ENCODE data around the gene SCUBE2.

The SCUBE2 gene

DNA sequence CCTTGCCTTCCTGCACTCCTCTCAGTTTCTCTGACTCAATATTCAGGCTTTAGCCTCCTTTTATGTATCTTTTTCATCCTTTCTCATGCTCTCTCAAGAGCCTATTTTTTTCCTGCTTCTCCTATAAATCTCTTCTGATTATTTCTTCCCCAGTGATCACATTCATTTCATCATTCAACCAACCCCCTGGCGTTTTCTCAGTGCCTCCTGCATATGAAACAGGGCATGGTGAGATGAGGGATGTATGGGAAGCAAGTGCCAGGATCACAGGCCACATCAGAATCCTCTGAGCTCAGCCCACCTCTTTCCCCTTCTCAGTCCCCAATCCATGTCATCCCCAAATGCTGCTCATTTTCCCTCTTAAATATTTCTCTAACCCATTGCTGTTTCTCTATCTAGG is 48.9 kb downstream of the SCUBE2 start:
- POLR2A ChIA-PET, result no interaction called here
- Histone ChIP-seq H3K36me3 (ENCODE audit: control insufficient read depth in 2 of 2, insufficient read depth in 1 of 2, low read length in 2 of 2) (no peaks in the 10 kb centered on the region), H3K27ac (ENCODE audit: extremely low read depth, low read depth, low read length) (no peak overlapping the region), H3K4me1 (ENCODE audit: control insufficient read depth, insufficient read depth, low read length) (no peaks in the 10 kb centered on the region), H3K9me3 (ENCODE audit: control insufficient read depth, insufficient read depth, low read depth, low read length) (no peaks in the 10 kb centered on the region), H3K4me3 (ENCODE audit: low read depth, low read length) (no peak overlapping the region)
- CTCF ChIA-PET, result interaction anchor here (1.2 kb wide), 1 partner anchor 27 kb away, joined by 3 read pairs; no protein-coding TSS in a partner anchor
- TF ChIP-seq ZNF549 (tag by site-specific recombination; IDR thresholded peaks at IDR 0.05) (no peak), SP7 (tag by site-specific recombination; IDR thresholded peaks at IDR 0.05) (no peak), ZNF19 (tag by site-specific recombination; IDR thresholded peaks at IDR 0.05; ENCODE audit: low read depth) (no peak), ZNF677 (tag by site-specific recombination; IDR thresholded peaks at IDR 0.05) (no peak), ZNF223 (tag by site-specific recombination; IDR thresholded peaks at IDR 0.05) (no peak), ZNF76 (tag by site-specific recombination; IDR thresholded peaks at IDR 0.05; ENCODE audit: borderline replicate concordance, low read depth) (no peak)
- TF ChIP-seq, protein P1, sequence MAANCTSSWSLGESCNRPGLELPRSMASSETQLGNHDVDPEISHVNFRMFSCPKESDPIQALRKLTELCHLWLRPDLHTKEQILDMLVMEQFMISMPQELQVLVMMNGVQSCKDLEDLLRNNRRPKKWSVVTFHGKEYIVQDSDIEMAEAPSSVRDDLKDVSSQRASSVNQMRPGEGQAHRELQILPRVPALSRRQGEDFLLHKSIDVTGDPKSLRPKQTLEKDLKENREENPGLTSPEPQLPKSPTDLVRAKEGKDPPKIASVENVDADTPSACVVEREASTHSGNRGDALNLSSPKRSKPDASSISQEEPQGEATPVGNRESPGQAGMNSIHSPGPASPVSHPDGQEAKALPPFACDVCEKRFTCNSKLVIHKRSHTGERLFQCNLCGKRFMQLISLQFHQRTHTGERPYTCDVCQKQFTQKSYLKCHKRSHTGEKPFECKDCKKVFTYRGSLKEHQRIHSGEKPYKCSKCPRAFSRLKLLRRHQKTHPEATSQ (tag by site-specific recombination; IDR thresholded peaks at IDR 0.05), result no peak

GRCh38 chr11:9041747-9042146 is 49.7 kb downstream of the SCUBE2 start:
- Histone ChIP-seq H3K4me3 (ENCODE audit: low read depth, low read length) (no peak overlapping the region), H3K9me3 (ENCODE audit: control insufficient read depth, insufficient read depth, low read depth, low read length) (no peaks in the 10 kb centered on the region), H3K4me1 (ENCODE audit: control insufficient read depth, insufficient read depth, low read length) (no peaks in the 10 kb centered on the region), H3K27ac (ENCODE audit: extremely low read depth, low read depth, low read length) (no peak overlapping the region), H3K36me3 (ENCODE audit: control insufficient read depth in 2 of 2, insufficient read depth in 1 of 2, low read length in 2 of 2) (no peaks in the 10 kb centered on the region)
- POLR2A ChIA-PET, result no interaction called here
- TF ChIP-seq ZNF843 (tag by site-specific recombination; IDR thresholded peaks at IDR 0.05) (no peak), PRDM1 (tag by site-specific recombination; IDR thresholded peaks at IDR 0.05) (no peak), ZNF777 (tag by site-specific recombination; IDR thresholded peaks at IDR 0.05; ENCODE audit: borderline replicate concordance) (no peak), ZNF391 (tag by site-specific recombination; IDR thresholded peaks at IDR 0.05; ENCODE audit: borderline replicate concordance, low read depth) (no peak)
- TF ChIP-seq, protein P2, sequence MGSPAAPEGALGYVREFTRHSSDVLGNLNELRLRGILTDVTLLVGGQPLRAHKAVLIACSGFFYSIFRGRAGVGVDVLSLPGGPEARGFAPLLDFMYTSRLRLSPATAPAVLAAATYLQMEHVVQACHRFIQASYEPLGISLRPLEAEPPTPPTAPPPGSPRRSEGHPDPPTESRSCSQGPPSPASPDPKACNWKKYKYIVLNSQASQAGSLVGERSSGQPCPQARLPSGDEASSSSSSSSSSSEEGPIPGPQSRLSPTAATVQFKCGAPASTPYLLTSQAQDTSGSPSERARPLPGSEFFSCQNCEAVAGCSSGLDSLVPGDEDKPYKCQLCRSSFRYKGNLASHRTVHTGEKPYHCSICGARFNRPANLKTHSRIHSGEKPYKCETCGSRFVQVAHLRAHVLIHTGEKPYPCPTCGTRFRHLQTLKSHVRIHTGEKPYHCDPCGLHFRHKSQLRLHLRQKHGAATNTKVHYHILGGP (tag by site-specific recombination; IDR thresholded peaks at IDR 0.05), result no peak
- TF ChIP-seq, protein P3, sequence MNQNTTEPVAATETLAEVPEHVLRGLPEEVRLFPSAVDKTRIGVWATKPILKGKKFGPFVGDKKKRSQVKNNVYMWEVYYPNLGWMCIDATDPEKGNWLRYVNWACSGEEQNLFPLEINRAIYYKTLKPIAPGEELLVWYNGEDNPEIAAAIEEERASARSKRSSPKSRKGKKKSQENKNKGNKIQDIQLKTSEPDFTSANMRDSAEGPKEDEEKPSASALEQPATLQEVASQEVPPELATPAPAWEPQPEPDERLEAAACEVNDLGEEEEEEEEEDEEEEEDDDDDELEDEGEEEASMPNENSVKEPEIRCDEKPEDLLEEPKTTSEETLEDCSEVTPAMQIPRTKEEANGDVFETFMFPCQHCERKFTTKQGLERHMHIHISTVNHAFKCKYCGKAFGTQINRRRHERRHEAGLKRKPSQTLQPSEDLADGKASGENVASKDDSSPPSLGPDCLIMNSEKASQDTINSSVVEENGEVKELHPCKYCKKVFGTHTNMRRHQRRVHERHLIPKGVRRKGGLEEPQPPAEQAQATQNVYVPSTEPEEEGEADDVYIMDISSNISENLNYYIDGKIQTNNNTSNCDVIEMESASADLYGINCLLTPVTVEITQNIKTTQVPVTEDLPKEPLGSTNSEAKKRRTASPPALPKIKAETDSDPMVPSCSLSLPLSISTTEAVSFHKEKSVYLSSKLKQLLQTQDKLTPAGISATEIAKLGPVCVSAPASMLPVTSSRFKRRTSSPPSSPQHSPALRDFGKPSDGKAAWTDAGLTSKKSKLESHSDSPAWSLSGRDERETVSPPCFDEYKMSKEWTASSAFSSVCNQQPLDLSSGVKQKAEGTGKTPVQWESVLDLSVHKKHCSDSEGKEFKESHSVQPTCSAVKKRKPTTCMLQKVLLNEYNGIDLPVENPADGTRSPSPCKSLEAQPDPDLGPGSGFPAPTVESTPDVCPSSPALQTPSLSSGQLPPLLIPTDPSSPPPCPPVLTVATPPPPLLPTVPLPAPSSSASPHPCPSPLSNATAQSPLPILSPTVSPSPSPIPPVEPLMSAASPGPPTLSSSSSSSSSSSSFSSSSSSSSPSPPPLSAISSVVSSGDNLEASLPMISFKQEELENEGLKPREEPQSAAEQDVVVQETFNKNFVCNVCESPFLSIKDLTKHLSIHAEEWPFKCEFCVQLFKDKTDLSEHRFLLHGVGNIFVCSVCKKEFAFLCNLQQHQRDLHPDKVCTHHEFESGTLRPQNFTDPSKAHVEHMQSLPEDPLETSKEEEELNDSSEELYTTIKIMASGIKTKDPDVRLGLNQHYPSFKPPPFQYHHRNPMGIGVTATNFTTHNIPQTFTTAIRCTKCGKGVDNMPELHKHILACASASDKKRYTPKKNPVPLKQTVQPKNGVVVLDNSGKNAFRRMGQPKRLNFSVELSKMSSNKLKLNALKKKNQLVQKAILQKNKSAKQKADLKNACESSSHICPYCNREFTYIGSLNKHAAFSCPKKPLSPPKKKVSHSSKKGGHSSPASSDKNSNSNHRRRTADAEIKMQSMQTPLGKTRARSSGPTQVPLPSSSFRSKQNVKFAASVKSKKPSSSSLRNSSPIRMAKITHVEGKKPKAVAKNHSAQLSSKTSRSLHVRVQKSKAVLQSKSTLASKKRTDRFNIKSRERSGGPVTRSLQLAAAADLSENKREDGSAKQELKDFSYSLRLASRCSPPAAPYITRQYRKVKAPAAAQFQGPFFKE (tag by site-specific recombination; IDR thresholded peaks at IDR 0.05; ENCODE audit: borderline replicate concordance), result no peak
- CTCF ChIA-PET, result interaction anchor here (1.0 kb wide), 1 partner anchor 26 kb away, joined by 3 read pairs; no protein-coding TSS in a partner anchor

- Histone ChIP-seq H3K27ac (ENCODE audit: extremely low read depth, low read depth, low read length) (no peak overlapping the region), H3K4me3 (ENCODE audit: low read depth, low read length) (no peak overlapping the region), H3K9me3 (ENCODE audit: control insufficient read depth, insufficient read depth, low read depth, low read length) (no peaks in the 10 kb centered on the region), H3K36me3 (ENCODE audit: control insufficient read depth in 2 of 2, insufficient read depth in 1 of 2, low read length in 2 of 2) (no peaks in the 10 kb centered on the region), H3K4me1 (ENCODE audit: control insufficient read depth, insufficient read depth, low read length) (no peaks in the 10 kb centered on the region)
- POLR2A ChIA-PET, result no interaction called here
- CTCF ChIA-PET, result no interaction called here
- TF ChIP-seq TRIM28 (IDR thresholded peaks at IDR 0.05; ENCODE audit: borderline replicate concordance, low read length) (peak; percentile 57; the same call in 1 of the 2 replicates), ZNF274 (IDR thresholded peaks at IDR 0.05; ENCODE audit: low read length) (no peak), ZNF274 (tag by site-specific recombination; IDR thresholded peaks at IDR 0.05; ENCODE audit: borderline replicate concordance) (peak; percentile 64; the same call in 1 of the 2 replicates), WT1 (tag by site-specific recombination; IDR thresholded peaks at IDR 0.05) (peak; percentile 67), ZNF175 (tag by site-specific recombination; IDR thresholded peaks at IDR 0.05) (no peak), SETDB1 (IDR thresholded peaks at IDR 0.05; ENCODE audit: insufficient read length, low read length) (peak; percentile 56)
- TF ChIP-seq, protein P4, sequence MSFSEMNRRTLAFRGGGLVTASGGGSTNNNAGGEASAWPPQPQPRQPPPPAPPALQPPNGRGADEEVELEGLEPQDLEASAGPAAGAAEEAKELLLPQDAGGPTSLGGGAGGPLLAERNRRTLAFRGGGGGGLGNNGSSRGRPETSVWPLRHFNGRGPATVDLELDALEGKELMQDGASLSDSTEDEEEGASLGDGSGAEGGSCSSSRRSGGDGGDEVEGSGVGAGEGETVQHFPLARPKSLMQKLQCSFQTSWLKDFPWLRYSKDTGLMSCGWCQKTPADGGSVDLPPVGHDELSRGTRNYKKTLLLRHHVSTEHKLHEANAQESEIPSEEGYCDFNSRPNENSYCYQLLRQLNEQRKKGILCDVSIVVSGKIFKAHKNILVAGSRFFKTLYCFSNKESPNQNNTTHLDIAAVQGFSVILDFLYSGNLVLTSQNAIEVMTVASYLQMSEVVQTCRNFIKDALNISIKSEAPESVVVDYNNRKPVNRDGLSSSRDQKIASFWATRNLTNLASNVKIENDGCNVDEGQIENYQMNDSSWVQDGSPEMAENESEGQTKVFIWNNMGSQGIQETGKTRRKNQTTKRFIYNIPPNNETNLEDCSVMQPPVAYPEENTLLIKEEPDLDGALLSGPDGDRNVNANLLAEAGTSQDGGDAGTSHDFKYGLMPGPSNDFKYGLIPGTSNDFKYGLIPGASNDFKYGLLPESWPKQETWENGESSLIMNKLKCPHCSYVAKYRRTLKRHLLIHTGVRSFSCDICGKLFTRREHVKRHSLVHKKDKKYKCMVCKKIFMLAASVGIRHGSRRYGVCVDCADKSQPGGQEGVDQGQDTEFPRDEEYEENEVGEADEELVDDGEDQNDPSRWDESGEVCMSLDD (tag by site-specific recombination; IDR thresholded peaks at IDR 0.05), result no peak
Measured at GRCh38 chr11:9040410-9040809, 51.0 kb downstream of the SCUBE2 start.
